HG03520 (cell line): ENCODE measurements around the gene DHRS4.

ENCODE experiments used
- ATAC-seq: cut with Tn5 transposase; IDR thresholded peaks from one replicate; pipeline ENCODE4 v1.9.1; 2021; ENCODE audit warnings: mild to moderate bottlenecking, moderate library complexity; ENCODE audit not compliant: unreplicated experiment

Gene DHRS4

DNA sequence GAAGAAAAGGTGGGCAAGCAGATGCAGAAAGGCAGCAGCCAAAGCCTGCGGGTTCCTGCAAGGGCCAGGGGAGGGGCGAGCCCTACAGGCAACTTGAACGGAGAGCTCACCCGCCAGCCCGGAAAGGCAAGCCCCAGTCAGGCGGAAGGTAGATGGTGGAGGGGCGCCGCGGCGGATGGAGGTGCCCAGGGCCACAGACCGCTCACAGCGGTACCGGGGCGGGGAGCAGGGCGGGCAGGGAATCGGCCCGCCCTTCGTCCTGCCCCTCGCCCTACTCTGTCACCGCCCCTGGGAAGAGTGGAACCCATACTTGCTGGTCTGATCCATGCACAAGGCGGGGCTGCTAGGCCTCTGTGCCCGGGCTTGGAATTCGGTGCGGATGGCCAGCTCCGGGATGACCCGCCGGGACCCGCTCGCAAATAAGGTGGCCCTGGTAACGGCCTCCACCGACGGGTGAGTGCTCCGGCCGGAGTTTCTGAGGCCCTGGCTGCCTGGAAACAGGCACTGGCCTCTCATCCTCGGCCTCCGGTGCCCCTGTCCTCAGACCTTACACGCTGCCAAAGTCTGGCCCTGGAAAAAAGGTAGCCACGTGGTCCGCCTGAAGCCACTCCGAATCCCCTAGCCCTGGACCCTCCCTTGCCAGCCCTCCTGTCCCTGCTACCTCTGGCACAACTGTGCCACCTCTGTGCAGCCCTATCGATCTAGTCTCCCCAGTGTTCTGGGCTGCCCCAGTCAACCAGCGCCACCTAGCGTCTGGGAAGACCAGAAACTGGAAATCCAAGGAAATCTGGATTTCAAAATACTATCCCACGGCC, at the start of gene DHRS4:
TSS of gene DHRS4 (plus strand) at position 307 of the 815 bp plus-strand sequence. CDS start at position 326, 19 bp downstream.
- ATAC-seq: peak; percentile 78

DNA sequence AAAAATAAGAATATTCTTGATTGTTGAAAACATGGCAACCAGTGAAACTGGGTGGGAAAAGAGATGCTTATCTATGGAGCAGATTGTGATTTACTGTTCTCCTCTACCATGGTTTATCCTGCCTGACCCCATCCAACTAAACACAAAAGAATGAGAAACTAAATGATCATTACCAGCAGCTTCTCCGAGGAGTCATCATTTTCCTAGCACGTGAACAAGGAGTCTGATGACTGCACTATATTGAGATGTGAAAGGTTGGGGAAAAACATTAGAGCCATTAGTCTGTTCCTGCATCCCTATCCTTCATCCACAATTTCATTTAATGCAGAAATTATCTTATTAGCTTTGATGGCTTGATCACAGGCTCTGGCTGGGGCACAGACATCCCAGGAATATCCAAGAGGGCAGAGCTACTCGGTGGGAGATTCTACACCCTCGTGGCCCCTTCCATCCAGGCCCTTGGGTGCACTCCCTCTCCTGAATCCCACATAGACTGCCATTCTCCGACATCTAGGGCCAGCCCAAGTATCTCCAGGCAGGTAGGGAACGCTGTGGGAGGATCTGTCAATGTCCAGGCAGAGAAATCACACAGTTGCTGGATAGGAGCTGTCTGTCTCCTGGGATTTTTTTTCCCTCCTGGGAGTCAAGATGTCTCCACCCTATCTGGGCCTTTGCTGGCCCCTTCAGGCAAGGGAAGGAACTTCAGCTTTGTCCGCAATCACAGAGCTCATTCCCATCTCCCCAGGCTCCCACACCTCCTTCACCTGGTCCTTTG, 43.3 kb upstream of the DHRS4 start:
- ATAC-seq: no peak

DNA sequence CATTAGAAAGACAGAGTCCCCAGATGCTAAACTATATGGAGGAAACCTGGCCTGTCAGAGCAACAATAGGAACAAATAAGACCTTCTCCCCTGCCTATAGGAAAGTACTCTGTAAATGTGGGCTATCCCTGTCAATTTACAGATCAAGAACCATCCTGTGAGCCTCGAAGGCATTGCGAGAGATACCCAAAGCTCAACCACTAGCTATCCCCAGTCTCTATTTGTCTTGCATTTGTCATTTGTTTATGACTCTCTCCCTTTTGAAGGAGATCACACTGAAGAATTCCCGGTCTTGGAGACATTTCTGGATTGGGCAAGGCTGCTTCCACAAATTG, 42.7 kb upstream of the DHRS4 start:
- ATAC-seq: no peak

DNA sequence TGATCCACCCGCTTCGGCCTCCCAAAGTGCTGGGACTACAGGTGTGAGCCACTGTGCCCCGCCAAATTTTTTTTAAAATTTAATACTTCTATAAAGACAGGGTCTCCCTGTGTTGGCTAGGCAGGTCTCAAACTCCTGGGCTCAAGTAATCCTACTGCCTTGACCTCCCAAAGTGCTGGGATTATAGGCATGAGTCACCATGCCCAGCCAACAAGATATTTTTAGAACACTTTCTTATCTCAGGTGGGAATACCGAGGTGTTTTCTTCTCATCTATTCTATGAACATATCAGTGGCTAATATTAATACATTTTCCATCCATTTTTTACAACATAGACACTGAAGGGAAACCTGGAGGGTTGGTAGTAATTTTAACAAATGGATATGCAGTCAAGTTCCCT, 38.0 kb upstream of the DHRS4 start:
- ATAC-seq: no peak

DNA sequence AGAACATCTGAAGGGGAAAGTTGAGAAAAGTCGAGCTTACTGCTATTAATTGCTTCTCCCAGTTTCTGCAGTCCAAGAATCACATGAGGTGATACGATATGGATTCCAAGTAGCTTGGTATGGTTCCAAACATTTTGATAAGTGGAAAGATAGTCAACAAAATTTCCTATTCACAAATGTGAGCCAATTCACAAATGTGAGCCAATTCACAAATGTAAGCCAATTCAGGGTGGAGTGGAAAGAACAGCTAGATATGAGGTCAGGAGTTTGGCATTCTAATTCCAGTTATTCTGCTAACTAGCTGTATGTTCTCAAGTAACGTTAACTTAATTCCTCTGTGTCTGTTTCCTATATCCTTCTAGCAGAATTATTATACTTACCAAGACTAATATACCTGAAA, 37.6 kb upstream of the DHRS4 start:
- ATAC-seq: no peak

DNA sequence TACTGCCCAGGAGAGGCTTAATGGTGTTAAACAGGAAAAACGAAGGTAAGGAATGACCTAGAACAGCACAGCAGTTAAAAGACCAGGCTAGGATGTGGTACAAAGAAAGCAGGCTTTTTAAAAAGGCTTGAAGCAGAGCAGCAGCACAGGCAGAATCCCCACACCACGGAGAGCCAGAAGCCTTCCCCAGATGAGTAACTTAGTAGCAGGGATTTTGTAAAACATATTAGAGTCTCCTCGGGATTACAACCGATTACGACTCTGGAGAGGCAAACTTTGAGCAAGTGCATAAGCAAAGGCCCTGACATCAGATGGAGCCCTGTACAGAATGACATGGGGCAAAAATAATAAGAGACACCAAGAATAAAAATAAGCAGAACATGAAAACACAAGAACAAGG, 37.1 kb upstream of the DHRS4 start:
- ATAC-seq: no peak

DNA sequence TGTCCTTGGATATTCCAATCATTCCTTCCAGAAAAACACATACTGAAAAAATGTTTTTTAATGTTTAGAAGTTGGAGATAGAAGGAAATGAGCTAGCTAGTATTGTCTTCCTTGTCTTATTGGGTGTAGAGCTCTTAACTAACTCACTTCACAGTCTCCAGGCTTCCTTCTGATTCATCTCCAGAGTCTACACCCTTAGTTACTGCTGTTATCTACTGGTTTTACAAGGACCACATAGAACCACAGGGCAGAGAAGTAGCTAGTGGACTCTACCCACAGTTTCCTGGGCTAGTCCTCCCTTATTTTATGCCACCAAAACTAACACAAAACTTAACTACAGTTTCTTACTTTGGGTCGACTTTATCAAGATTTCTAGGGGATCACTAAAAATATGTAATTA, 31.0 kb upstream of the DHRS4 start:
- no peak for ATAC-seq

DNA sequence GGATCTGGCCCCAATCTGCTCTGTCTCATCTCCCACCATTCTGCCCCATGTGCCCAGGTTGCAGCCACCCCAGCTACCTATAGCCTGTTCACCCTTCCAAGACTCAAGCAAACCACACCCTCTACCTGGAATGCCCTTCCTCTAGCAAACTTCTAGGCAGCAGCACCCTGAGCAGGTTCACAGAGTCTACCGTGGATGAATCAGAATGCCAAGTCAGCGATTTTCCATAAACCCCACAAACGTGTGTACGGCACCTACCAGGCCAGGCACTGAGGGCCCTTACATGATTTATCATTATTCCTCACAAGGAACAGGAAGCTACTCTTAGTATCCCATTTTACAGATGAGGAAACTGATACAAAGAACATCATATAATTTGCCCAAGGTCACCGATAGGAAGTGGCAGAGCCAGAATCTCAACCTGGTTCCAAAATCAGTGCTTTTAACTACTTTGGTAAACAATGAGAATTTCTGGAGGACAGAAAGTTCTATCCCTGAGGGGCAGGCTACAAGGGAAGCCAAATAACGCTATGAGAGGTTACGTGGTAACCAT, 28.0 kb upstream of the DHRS4 start:
- no peak for ATAC-seq

DNA sequence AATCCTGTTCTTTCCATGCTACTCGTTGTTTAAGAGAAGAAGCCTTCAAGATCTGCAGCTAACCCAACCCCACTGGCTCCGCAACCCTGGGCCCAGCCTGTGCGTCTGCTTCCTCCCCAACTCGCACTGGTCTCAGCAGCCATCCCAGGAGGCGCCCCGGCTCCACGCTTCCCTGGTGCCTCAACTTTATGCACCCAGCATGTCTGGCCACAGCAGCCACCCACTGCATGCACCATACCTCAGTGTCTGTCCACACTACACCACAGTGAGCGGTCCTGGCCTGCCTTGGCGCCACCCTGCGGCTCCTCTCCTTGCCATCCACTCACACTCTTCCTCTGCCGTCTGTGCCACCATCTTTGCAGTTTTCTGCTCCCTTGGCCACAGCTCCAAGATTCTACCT, 27.0 kb upstream of the DHRS4 start:
- no peak for ATAC-seq

DNA sequence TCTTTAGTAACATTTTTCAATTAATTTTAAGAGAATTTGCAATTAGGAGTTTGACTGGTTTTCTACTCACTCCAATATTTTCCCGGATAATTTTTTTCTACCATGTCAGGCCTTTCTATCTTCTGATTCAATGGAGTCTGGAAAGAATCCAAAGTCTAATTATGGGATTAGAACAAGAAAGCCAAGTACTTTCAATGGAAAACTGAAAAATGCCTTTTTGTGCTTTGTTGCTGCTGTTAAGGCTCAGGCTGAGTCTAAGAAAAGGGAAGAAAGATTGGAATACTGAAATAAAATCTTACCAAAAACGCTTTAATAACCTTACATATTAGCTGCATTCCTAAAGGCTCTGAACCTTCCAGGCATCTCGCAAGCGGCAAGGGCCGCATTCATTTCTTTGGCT, 24.4 kb upstream of the DHRS4 start:
- ATAC-seq: no peak

DNA sequence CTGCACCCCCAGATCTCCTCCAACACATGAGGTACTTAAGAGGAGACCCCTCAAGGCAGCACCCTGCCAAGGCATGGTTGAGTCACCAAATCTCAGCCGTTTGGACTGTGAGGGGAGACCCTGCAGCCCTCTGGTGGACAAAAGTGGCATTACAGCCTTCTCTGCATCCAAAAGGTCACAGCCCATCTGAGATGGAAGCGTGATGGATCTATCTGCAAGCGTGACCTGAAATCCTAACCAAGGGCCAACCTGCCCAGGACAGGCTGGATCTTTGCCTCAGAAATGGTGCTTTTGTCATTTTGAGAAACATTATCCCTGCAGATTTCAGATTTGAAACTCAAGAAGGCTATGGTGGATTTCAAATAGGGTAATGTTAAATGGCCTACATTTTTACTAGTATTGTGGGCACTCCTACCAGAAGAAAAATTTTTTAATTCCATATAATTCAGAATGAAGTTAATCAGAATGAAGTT, 23.7 kb upstream of the DHRS4 start:
- no peak for ATAC-seq

DNA sequence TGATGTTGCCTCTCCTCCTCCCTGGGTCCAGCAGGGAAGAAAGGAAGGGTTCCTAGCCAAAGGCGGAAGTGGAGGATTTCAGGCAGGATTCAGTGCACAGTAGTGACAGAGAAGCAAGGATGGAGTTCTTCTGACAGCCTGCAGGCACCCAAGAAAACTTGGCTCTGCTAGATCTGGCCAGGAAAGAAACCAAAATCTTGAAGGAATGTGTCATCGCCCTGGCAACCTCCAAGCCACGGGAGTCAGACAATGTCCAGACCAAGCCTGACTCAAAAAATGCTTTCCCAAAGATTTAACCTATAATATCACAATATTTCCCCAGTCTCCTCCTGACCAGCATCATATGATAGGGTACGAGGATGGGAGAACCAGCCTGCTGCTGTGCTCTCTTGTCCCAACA, 22.8 kb upstream of the DHRS4 start:
- no peak for ATAC-seq

DNA sequence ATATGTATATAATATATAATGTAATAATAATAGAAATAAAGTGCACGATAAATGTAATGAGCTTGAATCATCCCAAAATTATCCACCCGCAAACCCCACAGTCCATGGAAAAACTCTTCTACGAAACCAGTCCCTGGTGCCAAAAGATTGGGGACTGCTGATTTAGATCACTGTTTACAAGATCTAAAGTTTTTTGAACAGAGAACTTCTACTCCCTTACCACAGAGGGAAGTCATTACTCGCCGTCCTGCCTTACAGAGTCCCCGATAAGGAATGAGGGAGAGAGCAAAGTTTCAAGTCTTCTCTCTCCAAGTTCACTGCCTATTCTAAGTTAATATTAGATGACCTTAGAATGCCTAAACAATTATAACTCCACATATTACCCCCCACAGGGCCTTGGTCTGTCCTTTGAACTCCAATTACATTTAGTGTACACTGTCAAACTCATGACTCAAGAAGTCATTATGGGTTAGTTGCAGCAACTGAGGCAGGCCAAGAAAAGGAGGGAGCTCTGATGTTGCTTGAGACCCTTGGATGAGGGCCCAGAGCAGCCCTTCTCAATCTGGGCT, 21.8 kb upstream of the DHRS4 start:
- ATAC-seq: no peak

DNA sequence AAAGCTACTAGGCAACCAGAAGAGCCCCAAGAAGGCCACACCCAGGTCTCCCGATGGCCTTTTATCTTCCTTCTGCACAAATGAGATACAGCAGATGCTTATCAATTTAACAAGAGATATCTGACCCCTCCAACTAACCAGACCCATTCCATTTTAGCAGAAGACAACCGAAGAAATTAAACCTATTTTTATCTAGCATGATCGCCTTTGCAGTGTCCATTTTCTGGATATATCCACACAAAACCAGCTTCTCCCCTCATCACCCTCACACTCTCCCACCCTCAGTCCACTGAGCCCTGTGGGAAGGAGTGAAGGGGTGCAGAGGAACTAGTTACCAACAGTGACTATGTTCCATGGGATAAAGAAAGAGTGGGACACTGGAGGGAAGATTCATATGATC, 20.9 kb upstream of the DHRS4 start:
- ATAC-seq: no peak

DNA sequence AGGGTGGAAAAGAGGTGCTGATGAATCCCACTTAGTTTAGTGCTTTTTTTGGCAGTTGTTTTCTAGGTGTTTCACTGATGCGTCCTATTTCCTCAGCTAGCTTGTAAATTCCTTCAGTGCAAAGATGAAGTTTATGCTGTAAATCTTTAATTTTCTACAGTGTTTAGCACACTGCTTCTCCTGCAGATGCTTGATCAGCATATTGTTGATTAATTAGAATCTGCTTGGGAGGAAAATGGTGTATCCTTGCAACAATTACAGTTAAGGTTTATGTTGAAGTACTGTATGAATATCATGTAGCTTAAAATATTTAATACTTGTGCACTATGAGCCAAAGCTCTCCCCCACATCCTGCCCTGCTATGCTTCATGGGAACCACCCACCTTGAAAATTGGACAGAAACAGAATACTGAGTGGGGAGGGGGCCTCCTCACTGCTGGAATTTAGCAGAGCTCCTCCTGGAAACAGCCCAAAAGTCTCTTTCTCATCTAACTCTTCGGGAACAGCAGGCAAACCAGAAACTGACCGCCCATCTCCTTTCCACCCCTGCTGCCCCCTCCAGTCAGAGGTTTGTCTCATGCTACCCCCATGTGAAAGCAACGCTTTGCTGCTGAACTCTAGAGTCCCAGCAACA, 20.3 kb upstream of the DHRS4 start:
- ATAC-seq: no peak

DNA sequence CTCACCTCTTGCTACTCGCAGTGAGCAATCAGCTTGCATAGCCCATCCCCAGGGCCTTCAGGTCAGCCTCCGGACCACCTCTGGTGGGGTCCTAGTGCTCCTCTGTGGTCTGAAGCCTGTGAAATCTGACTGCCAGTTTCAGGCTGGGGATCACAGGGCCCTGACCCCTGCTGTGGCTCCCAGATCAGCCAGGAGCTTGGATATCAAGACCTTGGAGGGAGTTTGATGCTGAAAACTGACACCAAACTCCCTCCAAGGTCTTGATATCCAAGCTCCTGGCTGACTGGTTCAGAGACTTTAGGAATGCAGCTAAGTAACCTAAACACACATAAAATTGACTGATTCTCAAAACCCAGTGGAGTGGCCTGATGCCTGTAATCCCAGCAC, 19.8 kb upstream of the DHRS4 start:
- no peak for ATAC-seq

DNA sequence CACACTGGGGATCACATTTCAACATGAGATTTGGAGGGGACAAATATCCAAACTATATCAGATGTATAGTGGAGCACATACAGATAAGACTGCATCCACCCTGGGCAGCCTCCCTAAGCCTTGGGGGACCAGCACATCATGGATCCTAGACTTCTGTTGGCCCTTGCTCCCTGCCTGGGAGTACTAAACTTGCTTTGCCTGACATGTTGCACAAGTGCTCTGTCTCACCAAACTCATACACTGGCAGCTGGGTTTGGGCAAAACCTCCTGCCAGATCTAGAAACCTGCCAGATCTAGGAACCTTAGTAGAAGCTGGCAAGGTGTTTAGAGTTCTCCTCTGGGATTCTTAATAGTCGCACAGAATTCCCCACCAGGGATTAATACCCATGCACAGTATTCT, 18.4 kb upstream of the DHRS4 start:
- no peak for ATAC-seq

DNA sequence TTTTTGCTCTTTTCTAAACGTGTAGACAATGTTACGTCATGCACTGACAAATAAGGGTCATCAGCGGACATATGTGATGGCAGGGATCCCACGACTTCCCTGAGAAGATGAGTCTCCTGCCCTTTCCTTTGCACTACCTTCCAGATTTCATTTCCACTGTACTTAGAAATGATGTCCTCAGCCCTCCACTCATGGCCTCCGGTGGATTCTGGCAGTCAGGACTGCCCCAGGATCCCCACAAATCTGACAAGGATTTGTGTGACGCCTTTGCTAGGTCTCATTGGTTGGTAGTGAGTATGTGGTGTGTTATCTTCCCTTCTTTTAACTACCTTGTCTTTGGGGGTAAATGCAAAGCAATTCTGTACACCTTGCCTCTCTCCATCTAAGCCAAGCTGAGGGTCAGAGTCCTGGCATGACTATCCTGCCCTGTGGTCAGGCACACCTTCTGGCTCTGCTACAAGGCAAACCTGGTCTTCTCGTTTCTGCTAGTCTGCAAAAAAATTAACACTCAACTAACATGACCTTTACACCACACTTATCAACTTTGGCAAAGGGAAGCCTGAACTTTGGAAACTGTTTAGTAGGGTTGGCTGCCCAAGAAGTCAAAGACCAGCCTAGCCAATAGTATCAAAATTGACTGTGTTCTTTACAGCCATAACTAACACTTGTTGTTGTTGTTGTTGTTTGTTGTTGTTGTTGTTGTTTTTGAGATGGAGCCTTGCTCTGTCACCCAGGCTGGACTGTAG, 17.3 kb upstream of the DHRS4 start:
- ATAC-seq: no peak

DNA sequence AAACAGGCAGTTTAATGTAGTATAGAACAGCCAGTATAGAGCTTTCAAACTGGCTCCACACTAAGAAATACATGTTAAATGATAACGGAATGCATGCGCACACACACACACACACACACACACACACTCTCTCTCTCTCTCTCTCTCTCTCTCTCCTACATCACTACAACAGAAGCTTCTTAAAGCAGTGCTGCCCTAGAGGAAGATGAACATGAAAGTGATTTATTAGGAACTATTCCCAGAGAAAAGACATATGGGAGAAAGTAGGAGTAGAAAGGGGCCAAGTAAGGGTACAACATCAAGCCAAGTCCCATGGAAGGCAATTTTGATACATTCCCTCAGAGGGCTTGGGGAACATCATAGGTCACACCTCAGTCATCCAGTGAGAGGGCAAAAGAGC, 16.4 kb upstream of the DHRS4 start:
- no peak for ATAC-seq

DNA sequence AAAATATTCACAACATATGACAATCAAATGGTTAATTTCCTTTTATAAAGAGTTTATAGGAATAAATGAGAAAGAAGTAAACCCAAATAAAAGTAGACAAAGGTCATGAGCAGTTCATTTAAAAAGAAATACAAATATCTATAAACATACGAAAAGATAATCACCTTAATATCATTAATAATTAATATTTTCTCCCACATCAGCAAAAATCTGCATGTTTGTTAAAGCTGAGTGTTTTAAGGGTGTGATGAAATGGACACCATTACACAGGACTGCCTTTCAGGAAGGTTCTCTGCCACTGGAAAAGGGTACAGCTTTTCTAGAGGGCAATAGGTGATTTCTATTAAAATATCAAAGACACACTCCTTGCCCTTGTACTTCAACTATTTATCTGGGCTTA, 14.7 kb upstream of the DHRS4 start:
- ATAC-seq: no peak
